ENCODE measurements around the gene SPATA31C2.
"Not testable (repeated sequence)": the region's sequence is repeated elsewhere in the genome, so short reads cannot be mapped to it uniquely, and the experiment has no call there.

The SPATA31C2 gene

GRCh38 chr9:88138375-88138774 is at the start of gene SPATA31C2:
TSS of gene SPATA31C2 (minus strand) at chr9:88138475. CDS start at chr9:88138446, 29 bp downstream.
- not testable (repeated sequence) for DNase-seq (ENCODE audit: low read depth in 2 of 2)

- DNase-seq (ENCODE audit: low read depth in 2 of 2): no peak
These were observed 49.4 kb upstream of the SPATA31C2 start for GRCh38 chr9:88187631-88188030.

- no peak for DNase-seq (ENCODE audit: low read depth in 2 of 2)
These were observed 48.3 kb upstream of the SPATA31C2 start for GRCh38 chr9:88186495-88187110.

GRCh38 chr9:88184976-88185375 is 46.7 kb upstream of the SPATA31C2 start:
- no peak for DNase-seq (ENCODE audit: low read depth in 2 of 2)

GRCh38 chr9:88183798-88184495 is 45.7 kb upstream of the SPATA31C2 start:
- no peak for DNase-seq (ENCODE audit: low read depth in 2 of 2)

GRCh38 chr9:88182501-88182900 is 44.2 kb upstream of the SPATA31C2 start:
- no peak for DNase-seq (ENCODE audit: low read depth in 2 of 2)

GRCh38 chr9:88180081-88180765 is 41.9 kb upstream of the SPATA31C2 start:
- no peak for DNase-seq (ENCODE audit: low read depth in 2 of 2)

GRCh38 chr9:88179062-88179521 is 40.8 kb upstream of the SPATA31C2 start:
- DNase-seq (ENCODE audit: low read depth in 2 of 2): no peak

GRCh38 chr9:88178641-88179040 is 40.4 kb upstream of the SPATA31C2 start:
- DNase-seq (ENCODE audit: low read depth in 2 of 2): no peak

- no peak for DNase-seq (ENCODE audit: low read depth in 2 of 2)
These were observed 39.1 kb upstream of the SPATA31C2 start for GRCh38 chr9:88177371-88177770.

GRCh38 chr9:88174324-88174723 is 36.0 kb upstream of the SPATA31C2 start:
- no peak for DNase-seq (ENCODE audit: low read depth in 2 of 2)

- peak in 1 of 2 donors; percentile 10 for DNase-seq (ENCODE audit: low read depth in 2 of 2)
These were observed 35.2 kb upstream of the SPATA31C2 start for GRCh38 chr9:88173378-88173999.

GRCh38 chr9:88169700-88170099 is 31.4 kb upstream of the SPATA31C2 start:
- no peak for DNase-seq (ENCODE audit: low read depth in 2 of 2)

- DNase-seq (ENCODE audit: low read depth in 2 of 2): no peak
These were observed 30.3 kb upstream of the SPATA31C2 start for GRCh38 chr9:88168564-88168963.

GRCh38 chr9:88166660-88167059 is 28.4 kb upstream of the SPATA31C2 start:
- no peak for DNase-seq (ENCODE audit: low read depth in 2 of 2)

- no peak for DNase-seq (ENCODE audit: low read depth in 2 of 2)
These were observed 26.6 kb upstream of the SPATA31C2 start for GRCh38 chr9:88164850-88165249.

GRCh38 chr9:88161144-88161543 is 22.9 kb upstream of the SPATA31C2 start:
- no peak for DNase-seq (ENCODE audit: low read depth in 2 of 2)

- no peak for DNase-seq (ENCODE audit: low read depth in 2 of 2)
These were observed 5.8 kb upstream of the SPATA31C2 start for GRCh38 chr9:88143957-88144625.

- DNase-seq (ENCODE audit: low read depth in 2 of 2): no peak
These were observed 4.9 kb upstream of the SPATA31C2 start for GRCh38 chr9:88143179-88143578.

- peak in 1 of 2 donors; percentile 6 for DNase-seq (ENCODE audit: low read depth in 2 of 2)
These were observed 4.7 kb downstream of the SPATA31C2 start for GRCh38 chr9:88133552-88133951.

GRCh38 chr9:88129556-88129955 is 8.7 kb downstream of the SPATA31C2 start:
- not testable (repeated sequence) for DNase-seq (ENCODE audit: low read depth in 2 of 2)

Data from stimulated activated CD4-positive, alpha-beta T cell treated with anti-CD3 and anti-CD28 coated beads, Interleukin-4, amount 100 ng/mL, for 48 hours (primary cell).